ENCODE results near the gene GPT2. TPM values are rescaled to one million over a fixed set of nuclear protein-coding genes. Genes with fewer than 3 reads are reported as not detected.
A peak's percentile ranks its signal among the peaks of the same experiment; 100 is the strongest.
"Not testable (repeated sequence)": the region's sequence is repeated elsewhere in the genome, so short reads cannot be mapped to it uniquely, and the experiment has no call there.

The GPT2 gene
- total RNA-seq, 1 donor from 2014 or later: 5.3 TPM

GRCh38 chr16:46862555-46863447 is 21.4 kb upstream of the GPT2 start:
- no peak for DNase-seq (ENCODE audit: low read depth in 2 of 2)

GRCh38 chr16:46866286-46866685 is 17.9 kb upstream of the GPT2 start:
- no peak for DNase-seq (ENCODE audit: low read depth in 2 of 2)

GRCh38 chr16:46867486-46867885 is 16.7 kb upstream of the GPT2 start:
- DNase-seq (ENCODE audit: low read depth in 2 of 2): not testable (repeated sequence)

GRCh38 chr16:46868891-46869290 is 15.3 kb upstream of the GPT2 start:
- DNase-seq (ENCODE audit: low read depth in 2 of 2): not testable (repeated sequence)

- no peak for DNase-seq (ENCODE audit: low read depth in 2 of 2)
Observed at GRCh38 chr16:46871597-46871996, 12.6 kb upstream of the GPT2 start.

- no peak for DNase-seq (ENCODE audit: low read depth in 2 of 2)
Observed at GRCh38 chr16:46873201-46873600, 11.0 kb upstream of the GPT2 start.

GRCh38 chr16:46875243-46875642 is 8.9 kb upstream of the GPT2 start:
- DNase-seq (ENCODE audit: low read depth in 2 of 2): no peak

- no peak for DNase-seq (ENCODE audit: low read depth in 2 of 2)
Observed at GRCh38 chr16:46882304-46882939, 1.7 kb upstream of the GPT2 start.

- no peak for DNase-seq (ENCODE audit: low read depth in 2 of 2)
Observed at GRCh38 chr16:46882940-46883307, 1.2 kb upstream of the GPT2 start.

GRCh38 chr16:46883353-46883689 is 841 bp upstream of the GPT2 start:
- DNase-seq (ENCODE audit: low read depth in 2 of 2): no peak

- peak in 1 of 2 donors; percentile 21 for DNase-seq (ENCODE audit: low read depth in 2 of 2)
Observed at GRCh38 chr16:46884513-46885293, 541 bp downstream of the GPT2 start.

- no peak for DNase-seq (ENCODE audit: low read depth in 2 of 2)
Observed at GRCh38 chr16:46885960-46886763, 2.0 kb downstream of the GPT2 start.

GRCh38 chr16:46886764-46887523 is 2.8 kb downstream of the GPT2 start:
- no peak for DNase-seq (ENCODE audit: low read depth in 2 of 2)

GRCh38 chr16:46887524-46887854 is 3.3 kb downstream of the GPT2 start:
- no peak for DNase-seq (ENCODE audit: low read depth in 2 of 2)

- no peak for DNase-seq (ENCODE audit: low read depth in 2 of 2)
Observed at GRCh38 chr16:46889245-46889941, 5.2 kb downstream of the GPT2 start.

GRCh38 chr16:46889942-46890300 is 5.8 kb downstream of the GPT2 start:
- no peak for DNase-seq (ENCODE audit: low read depth in 2 of 2)

- no peak for DNase-seq (ENCODE audit: low read depth in 2 of 2)
Observed at GRCh38 chr16:46891910-46892309, 7.7 kb downstream of the GPT2 start.

GRCh38 chr16:46894036-46894672 is 10.0 kb downstream of the GPT2 start:
- DNase-seq (ENCODE audit: low read depth in 2 of 2): no peak

GRCh38 chr16:46895399-46896313 is 11.5 kb downstream of the GPT2 start:
- DNase-seq (ENCODE audit: low read depth in 2 of 2): no peak

Data from dermis microvascular lymphatic vessel endothelial cell (primary cell).